ENCODE data around the gene GALNT2. TPM values are rescaled to one million over a fixed set of nuclear protein-coding genes. Genes with fewer than 3 reads are reported as not detected.
A peak's percentile ranks its signal among the peaks of the same experiment; 100 is the strongest.

Gene GALNT2
- total and polyA plus RNA-seq, 10 of the 15 experiments (the other 5 are each of a cell fraction or from before 2014, with no cell fraction given) = 0.52 to 27.7 (median 16.3) TPM

DNA sequence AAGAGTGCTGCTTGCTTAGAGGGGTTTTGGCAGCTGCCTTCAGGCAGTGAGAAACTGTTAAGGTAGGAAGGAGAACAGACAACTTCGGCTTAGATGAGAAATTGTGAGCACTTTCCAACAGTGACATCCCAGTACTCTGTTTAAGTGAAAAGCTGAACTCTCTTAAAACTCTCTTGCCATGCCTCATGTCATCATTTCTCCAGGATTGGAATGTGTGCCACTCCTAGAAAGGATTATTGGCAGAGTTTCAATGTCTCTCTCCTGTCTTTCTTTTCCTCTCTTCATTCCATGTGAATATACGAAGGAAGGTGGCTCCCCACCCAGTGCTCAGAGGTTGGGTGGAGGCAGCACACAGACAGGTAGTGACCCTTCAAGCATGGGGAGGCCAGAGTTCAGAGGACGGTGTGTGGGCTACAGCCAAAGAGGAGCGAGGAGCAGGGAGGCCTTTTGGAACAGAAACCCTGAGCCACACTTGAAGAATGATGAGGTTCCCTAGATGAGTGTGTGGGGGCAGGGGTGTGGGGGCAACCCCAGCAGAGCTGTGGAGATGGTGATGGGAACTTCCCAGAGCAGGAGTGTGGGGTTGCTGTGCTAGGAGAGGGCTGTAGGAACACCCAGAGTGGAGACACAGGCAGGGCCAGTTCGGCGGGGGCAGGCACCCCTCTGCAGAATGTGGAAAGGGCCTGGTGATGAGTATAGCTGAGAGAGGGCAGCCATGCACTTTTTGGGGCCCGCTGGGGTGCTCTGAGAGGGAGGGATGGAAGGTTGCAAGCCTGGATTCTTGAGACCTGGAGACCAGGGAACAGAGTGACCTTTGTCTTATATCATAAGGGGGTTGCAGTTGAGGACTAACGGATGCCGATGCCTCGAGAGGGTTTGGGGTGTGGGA lies 58.8 kb downstream of the GALNT2 start (continued):
- TF ChIP-seq, protein P1, sequence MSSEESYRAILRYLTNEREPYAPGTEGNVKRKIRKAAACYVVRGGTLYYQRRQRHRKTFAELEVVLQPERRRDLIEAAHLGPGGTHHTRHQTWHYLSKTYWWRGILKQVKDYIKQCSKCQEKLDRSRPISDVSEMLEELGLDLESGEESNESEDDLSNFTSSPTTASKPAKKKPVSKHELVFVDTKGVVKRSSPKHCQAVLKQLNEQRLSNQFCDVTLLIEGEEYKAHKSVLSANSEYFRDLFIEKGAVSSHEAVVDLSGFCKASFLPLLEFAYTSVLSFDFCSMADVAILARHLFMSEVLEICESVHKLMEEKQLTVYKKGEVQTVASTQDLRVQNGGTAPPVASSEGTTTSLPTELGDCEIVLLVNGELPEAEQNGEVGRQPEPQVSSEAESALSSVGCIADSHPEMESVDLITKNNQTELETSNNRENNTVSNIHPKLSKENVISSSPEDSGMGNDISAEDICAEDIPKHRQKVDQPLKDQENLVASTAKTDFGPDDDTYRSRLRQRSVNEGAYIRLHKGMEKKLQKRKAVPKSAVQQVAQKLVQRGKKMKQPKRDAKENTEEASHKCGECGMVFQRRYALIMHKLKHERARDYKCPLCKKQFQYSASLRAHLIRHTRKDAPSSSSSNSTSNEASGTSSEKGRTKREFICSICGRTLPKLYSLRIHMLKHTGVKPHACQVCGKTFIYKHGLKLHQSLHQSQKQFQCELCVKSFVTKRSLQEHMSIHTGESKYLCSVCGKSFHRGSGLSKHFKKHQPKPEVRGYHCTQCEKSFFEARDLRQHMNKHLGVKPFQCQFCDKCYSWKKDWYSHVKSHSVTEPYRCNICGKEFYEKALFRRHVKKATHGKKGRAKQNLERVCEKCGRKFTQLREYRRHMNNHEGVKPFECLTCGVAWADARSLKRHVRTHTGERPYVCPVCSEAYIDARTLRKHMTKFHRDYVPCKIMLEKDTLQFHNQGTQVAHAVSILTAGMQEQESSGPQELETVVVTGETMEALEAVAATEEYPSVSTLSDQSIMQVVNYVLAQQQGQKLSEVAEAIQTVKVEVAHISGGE (CRISPR knock-in tag; IDR thresholded peaks at IDR 0.05) = no peak
- no peak for TF ChIP-seq SREBF1 (IDR thresholded peaks at IDR 0.05; ENCODE audit: low read length)
- peak in 1 of 2 experiments; percentile 13; a peak in 1 of 4 replicates for TF ChIP-seq BHLHE40 (IDR thresholded peaks at IDR 0.05; ENCODE audit: borderline replicate concordance in 1 of 2, low read depth in 2 of 2, low read length in 1 of 2)
- TF ChIP-seq BCLAF1 (IDR thresholded peaks at IDR 0.05) = no peak
- TF ChIP-seq JUNB (IDR thresholded peaks at IDR 0.05) = no peak
- TF ChIP-seq RB1 (IDR thresholded peaks at IDR 0.05; ENCODE audit: borderline replicate concordance) = no peak
- 0 out of 2 replicates have a peak, but pooled peaks have one; percentile 28 for TF ChIP-seq RUNX3 (IDR thresholded peaks at IDR 0.05; ENCODE audit: low read length)
- no peak for TF ChIP-seq ZNF24 (IDR thresholded peaks at IDR 0.05)
- TF ChIP-seq BACH1 (IDR thresholded peaks at IDR 0.05; ENCODE audit: borderline replicate concordance) = no peak
- no peak for TF ChIP-seq ZNF207 (IDR thresholded peaks at IDR 0.05; ENCODE audit: borderline replicate concordance)
- TF ChIP-seq, protein P2, sequence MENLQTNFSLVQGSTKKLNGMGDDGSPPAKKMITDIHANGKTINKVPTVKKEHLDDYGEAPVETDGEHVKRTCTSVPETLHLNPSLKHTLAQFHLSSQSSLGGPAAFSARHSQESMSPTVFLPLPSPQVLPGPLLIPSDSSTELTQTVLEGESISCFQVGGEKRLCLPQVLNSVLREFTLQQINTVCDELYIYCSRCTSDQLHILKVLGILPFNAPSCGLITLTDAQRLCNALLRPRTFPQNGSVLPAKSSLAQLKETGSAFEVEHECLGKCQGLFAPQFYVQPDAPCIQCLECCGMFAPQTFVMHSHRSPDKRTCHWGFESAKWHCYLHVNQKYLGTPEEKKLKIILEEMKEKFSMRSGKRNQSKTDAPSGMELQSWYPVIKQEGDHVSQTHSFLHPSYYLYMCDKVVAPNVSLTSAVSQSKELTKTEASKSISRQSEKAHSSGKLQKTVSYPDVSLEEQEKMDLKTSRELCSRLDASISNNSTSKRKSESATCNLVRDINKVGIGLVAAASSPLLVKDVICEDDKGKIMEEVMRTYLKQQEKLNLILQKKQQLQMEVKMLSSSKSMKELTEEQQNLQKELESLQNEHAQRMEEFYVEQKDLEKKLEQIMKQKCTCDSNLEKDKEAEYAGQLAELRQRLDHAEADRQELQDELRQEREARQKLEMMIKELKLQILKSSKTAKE (IDR thresholded peaks at IDR 0.05; ENCODE audit: low read depth, poor library complexity, severe bottlenecking) = no peak
- peak; percentile 69; the same call in 1 of the 2 replicates for TF ChIP-seq ZNF687 (IDR thresholded peaks at IDR 0.05)
- 0 out of 2 replicates have a peak, but pooled peaks have one; percentile 24 for TF ChIP-seq CHD2 (IDR thresholded peaks at IDR 0.05; ENCODE audit: borderline replicate concordance, low read depth, low read length)
- TF ChIP-seq FOXM1 (IDR thresholded peaks at IDR 0.05; ENCODE audit: low read depth, low read length) = no peak
